HCT116 (cell line): ENCODE data around the gene LCN15. TPM values are rescaled to one million over a fixed set of nuclear protein-coding genes. Genes with fewer than 3 reads are reported as not detected.

Source experiments
- ATAC-seq: fragments of 200-7000 bp; cut with Tn5 transposase; 2 replicates; pipeline ENCODE4 v1.9.1; 2020; ENCODE audit warnings: mild to moderate bottlenecking, moderate library complexity
- BruUV-seq: library from RNA; stranded (reverse); fragments of 400-500 nt; replicated peaks from 2 replicates; lab custom pipeline; 2021; lab: Mats Ljungman, UMichigan
- CTCF ChIA-PET: fragments of 300-600 bp; sonication (Branson Sonifier 250); formaldehyde crosslinking; loops from one replicate; lab custom pipeline; 2021; ENCODE audit warnings: antibody characterized with exemption; lab: Charles Lee
- POLR2A ChIA-PET: fragments of 300-600, 350-600 bp; sonication (Branson Sonifier 250); formaldehyde crosslinking; loops from one replicate; lab custom pipeline; 2021; ENCODE audit warnings: antibody characterized with exemption; lab: Charles Lee
- RAD21 ChIA-PET, 2 experiments: fragments of 300-600 bp; sonication (Branson Sonifier 250); formaldehyde crosslinking; loops; one replicate each; lab custom pipeline; 2023; ENCODE audit warnings: low total read pairs in 2 of 2; ENCODE audit not compliant: uncharacterized antibody in 2 of 2, unreplicated experiment in 2 of 2, low non-redundant PET in 1 of 2; lab: Charles Lee
- DNase-seq: peaks from one replicate; pipeline ENCODE4 v3.0.0-alpha.2; 2010; ENCODE audit warnings: low read depth, low spot score
- H2AFZ ChIP-seq: fragments of 200-600 bp; shearing (Covaris generic), sonication (generic); 2 replicates; pipeline ENCODE4 v1.6.1; 2017; ENCODE audit warnings: low read depth, mixed run types, mixed read lengths, antibody characterized with exemption, low read length; ENCODE audit not compliant: poor library complexity, severe bottlenecking
- H3K27ac ChIP-seq: 2 replicates; pipeline ENCODE4 v1.5.1; 2012; ENCODE audit warnings: low read depth, low read length
- H3K27me3 ChIP-seq: fragments of 200-600 bp; sonication (generic); 2 replicates; pipeline ENCODE4 v1.6.1; 2016; ENCODE audit warnings: mixed run types, low read length, mixed read lengths; ENCODE audit not compliant: insufficient read depth
- H3K36me3 ChIP-seq, 2 experiments: fragments of 200-500 bp in 1 of 2; fragments of 200-600 bp in 1 of 2; sonication (Bioruptor generic) in 1 of 2; sonication (generic) in 1 of 2; 2 replicates each; pipeline versions ENCODE4 v1.5.1 to v1.6.1; 2014 to 2016; ENCODE audit warnings: low read length in 2 of 2, inconsistent platforms in 1 of 2, mixed read lengths in 1 of 2, mixed run types in 1 of 2; ENCODE audit not compliant: insufficient read depth in 2 of 2, control insufficient read depth in 1 of 2
- H3K4me1 ChIP-seq, 2 experiments: fragments of 200-600 bp in 1 of 2; sonication (generic) in 1 of 2; 2 replicates each; pipeline versions ENCODE4 v1.5.1 to v1.6.1; 2012 to 2017; ENCODE audit warnings: low read length in 2 of 2, inconsistent platforms in 1 of 2, mild to moderate bottlenecking in 1 of 2, mixed read lengths in 1 of 2, mixed run types in 1 of 2, moderate library complexity in 1 of 2; ENCODE audit not compliant: insufficient read depth in 2 of 2, control insufficient read depth in 1 of 2
- H3K4me2 ChIP-seq: fragments of 200-600 bp; sonication (generic); 2 replicates; pipeline ENCODE4 v1.6.1; 2017; ENCODE audit warnings: mixed run types, low read length, mixed read lengths
- H3K4me3 ChIP-seq, 2 experiments: fragments of 200-600 bp in 1 of 2; sonication (generic) in 1 of 2; replicated peaks in 1 of 2; 2 replicates each; pipeline ENCODE4 v1.5.1; 2011 to 2016; ENCODE audit warnings: low read length in 2 of 2, control low read depth in 1 of 2, low read depth in 1 of 2, mild to moderate bottlenecking in 1 of 2, mixed read lengths in 1 of 2, mixed run types in 1 of 2
- H3K79me2 ChIP-seq: fragments of 200-600 bp; sonication (generic); 2 replicates; pipeline ENCODE4 v1.6.1; 2017; ENCODE audit warnings: mild to moderate bottlenecking, mixed run types, low read length, moderate library complexity, mixed read lengths; ENCODE audit not compliant: insufficient read depth
- H3K9ac ChIP-seq: fragments of 200-600 bp; sonication (generic); 2 replicates; pipeline ENCODE4 v1.6.1; 2016; ENCODE audit warnings: low read length, mixed read lengths
- H3K9me2 ChIP-seq: fragments of 200-600 bp; sonication (generic), shearing (Covaris generic); 2 replicates; pipeline ENCODE4 v1.6.1; 2017; ENCODE audit warnings: mixed run types, mild to moderate bottlenecking, moderate library complexity; ENCODE audit not compliant: insufficient read depth
- H3K9me3 ChIP-seq, 2 experiments: fragments of 200-500 bp in 1 of 2; fragments of 200-600 bp in 1 of 2; sonication (Bioruptor generic) in 1 of 2; sonication (generic) in 1 of 2; 2 replicates each; pipeline ENCODE4 v1.6.1; 2014 to 2017; ENCODE audit warnings: low read length in 2 of 2, mixed read lengths in 2 of 2, inconsistent platforms in 1 of 2, low read depth in 1 of 2, mild to moderate bottlenecking in 1 of 2, mixed run types in 1 of 2, moderate library complexity in 1 of 2; ENCODE audit not compliant: control insufficient read depth in 1 of 2, insufficient read depth in 1 of 2
- H4K20me1 ChIP-seq: fragments of 200-600 bp; sonication (generic), shearing (Covaris generic); 2 replicates; pipeline ENCODE4 v1.6.1; 2017; ENCODE audit warnings: mixed run types, mild to moderate bottlenecking, moderate library complexity; ENCODE audit not compliant: insufficient read depth
- CBX3 ChIP-seq: IDR thresholded peaks from 2 replicates; pipeline ENCODE4 v1.6.1; 2012; ENCODE audit warnings: low read depth
- ELF1 ChIP-seq: IDR thresholded peaks from 2 replicates; pipeline ENCODE4 v1.6.1; 2012; ENCODE audit warnings: low read depth, borderline replicate concordance
- EZH2 ChIP-seq: fragments of 200-600 bp; sonication (generic); IDR thresholded peaks from 2 replicates; pipeline ENCODE4 v1.6.1; 2017; ENCODE audit warnings: antibody characterized with exemption, mixed run types
- POLR2A ChIP-seq: IDR thresholded peaks from 2 replicates; pipeline ENCODE4 v1.7.0; 2011; ENCODE audit warnings: borderline replicate concordance; ENCODE audit not compliant: insufficient read depth, insufficient read length; ENCODE audit errors: extremely low read depth
- SRF ChIP-seq: IDR thresholded peaks from 2 replicates; pipeline ENCODE4 v1.6.1; 2012; ENCODE audit warnings: low read depth
- TCF7L2 ChIP-seq: IDR thresholded peaks from 2 replicates; pipeline ENCODE4 v1.7.0; 2011; ENCODE audit warnings: borderline replicate concordance, inconsistent platforms; ENCODE audit not compliant: insufficient read depth, insufficient read length; ENCODE audit errors: extremely low read depth
- YY1 ChIP-seq: IDR thresholded peaks from 2 replicates; pipeline ENCODE4 v1.6.1; 2011; ENCODE audit warnings: low read length, low read depth, moderate library complexity, mild to moderate bottlenecking; ENCODE audit not compliant: insufficient replicate concordance; ENCODE audit errors: extremely low read depth
- ZBTB33 ChIP-seq: IDR thresholded peaks from 2 replicates; pipeline ENCODE4 v1.6.1; 2011; ENCODE audit warnings: mild to moderate bottlenecking, low read length, moderate library complexity; ENCODE audit not compliant: insufficient replicate concordance; ENCODE audit errors: extremely low read depth
- ZFX ChIP-seq: fragments of 450-650 bp; IDR thresholded peaks from 2 replicates; pipeline ENCODE4 v1.6.1; 2017
- intact Hi-C: fragments of 100-400 bp; cut with micrococcal nuclease; formaldehyde crosslinking; loops from 2 replicates; pipeline ENCODE4 v1.10.0; 2022
- microRNA-seq: library from miRNA; unstranded; fragments of <30 nt; microRNA quantifications from one replicate; pipeline ENCODE4, GENCODE V29; 2016; ENCODE audit warnings: borderline number of aligned reads
- total RNA-seq: library from RNA; stranded (reverse); gene quantifications from one replicate; pipeline ENCODE4 v1.2.1, GENCODE V29; 2021; ENCODE audit not compliant: unreplicated experiment
- TF ChIP-seq, protein P1 (sequence below): IDR thresholded peaks from 2 replicates; pipeline ENCODE4 v1.6.1; 2012; ENCODE audit warnings: low read depth

Gene LCN15
- total RNA-seq, 1 experiment from 2014 or later, result 0.76 TPM

DNA sequence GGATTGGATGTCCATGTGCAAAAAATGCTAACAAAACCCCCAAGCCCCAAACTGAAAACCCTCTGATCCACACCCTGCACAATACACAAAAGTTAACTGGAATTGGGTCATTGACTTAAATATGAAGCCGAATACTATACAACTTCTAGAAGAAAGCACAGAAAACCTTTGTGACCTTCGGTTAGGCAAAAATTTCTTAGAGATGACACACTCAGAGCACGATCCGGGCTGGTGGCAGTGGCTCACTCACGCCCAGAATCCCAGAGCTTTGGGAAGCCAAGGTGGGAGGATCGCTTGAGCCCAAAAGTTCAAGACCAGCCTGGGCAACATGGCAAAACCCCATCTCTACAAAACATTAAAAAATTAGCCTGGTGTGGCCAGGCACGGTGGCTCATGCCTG, 53.8 kb downstream of the LCN15 start:
- DNase-seq (no peak), ATAC-seq (no peak)
- H3K9me3 ChIP-seq, result no peaks in the 10 kb centered on the region
- H2AFZ ChIP-seq, result no peak overlapping the region
- H3K4me1 ChIP-seq, result peaks cover 15 to 40% of the 10 kb centered on the region in 2 experiments
- H3K79me2 ChIP-seq, result no peaks in the 10 kb centered on the region; the same call in 1 of the 2 replicates
- H3K27ac ChIP-seq, result no peak overlapping the region
- no peaks in the 10 kb centered on the region for H3K9me2 ChIP-seq
- no TSS peak for BruUV-seq
- no peaks in the 10 kb centered on the region for H3K27me3 ChIP-seq
- CTCF ChIA-PET, result no interaction called here
- RAD21 ChIA-PET, result no interaction called here
- no peaks in the 10 kb centered on the region for H4K20me1 ChIP-seq
- H3K4me3 ChIP-seq, result no peak overlapping the region
- no peak overlapping the region for H3K9ac ChIP-seq
- no peak overlapping the region for H3K4me2 ChIP-seq
- POLR2A ChIA-PET, result interaction anchor here (0.9 kb wide), 2 partner anchors 16 to 19 kb away, joined by 3 to 5 read pairs; no protein-coding TSS in a partner anchor
- H3K36me3 ChIP-seq, result no peaks in the 10 kb centered on the region
- TF ChIP-seq ZFX (no peak), YY1 (no peak), EZH2 (no peak), SRF (no peak), ZBTB33 (no peak), POLR2A (no peak), TCF7L2 (no peak), ELF1 (no peak), CBX3 (no peak)
- TF ChIP-seq, protein P1, sequence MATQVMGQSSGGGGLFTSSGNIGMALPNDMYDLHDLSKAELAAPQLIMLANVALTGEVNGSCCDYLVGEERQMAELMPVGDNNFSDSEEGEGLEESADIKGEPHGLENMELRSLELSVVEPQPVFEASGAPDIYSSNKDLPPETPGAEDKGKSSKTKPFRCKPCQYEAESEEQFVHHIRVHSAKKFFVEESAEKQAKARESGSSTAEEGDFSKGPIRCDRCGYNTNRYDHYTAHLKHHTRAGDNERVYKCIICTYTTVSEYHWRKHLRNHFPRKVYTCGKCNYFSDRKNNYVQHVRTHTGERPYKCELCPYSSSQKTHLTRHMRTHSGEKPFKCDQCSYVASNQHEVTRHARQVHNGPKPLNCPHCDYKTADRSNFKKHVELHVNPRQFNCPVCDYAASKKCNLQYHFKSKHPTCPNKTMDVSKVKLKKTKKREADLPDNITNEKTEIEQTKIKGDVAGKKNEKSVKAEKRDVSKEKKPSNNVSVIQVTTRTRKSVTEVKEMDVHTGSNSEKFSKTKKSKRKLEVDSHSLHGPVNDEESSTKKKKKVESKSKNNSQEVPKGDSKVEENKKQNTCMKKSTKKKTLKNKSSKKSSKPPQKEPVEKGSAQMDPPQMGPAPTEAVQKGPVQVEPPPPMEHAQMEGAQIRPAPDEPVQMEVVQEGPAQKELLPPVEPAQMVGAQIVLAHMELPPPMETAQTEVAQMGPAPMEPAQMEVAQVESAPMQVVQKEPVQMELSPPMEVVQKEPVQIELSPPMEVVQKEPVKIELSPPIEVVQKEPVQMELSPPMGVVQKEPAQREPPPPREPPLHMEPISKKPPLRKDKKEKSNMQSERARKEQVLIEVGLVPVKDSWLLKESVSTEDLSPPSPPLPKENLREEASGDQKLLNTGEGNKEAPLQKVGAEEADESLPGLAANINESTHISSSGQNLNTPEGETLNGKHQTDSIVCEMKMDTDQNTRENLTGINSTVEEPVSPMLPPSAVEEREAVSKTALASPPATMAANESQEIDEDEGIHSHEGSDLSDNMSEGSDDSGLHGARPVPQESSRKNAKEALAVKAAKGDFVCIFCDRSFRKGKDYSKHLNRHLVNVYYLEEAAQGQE, result no peak
- intact Hi-C loops, result no loop called here

Small RNA genes within 50 kb of the gene (microRNA-seq; reads per million reads assigned to microRNA genes)
- gene MIR6722, result not detected

Other genes starting within 250 kb of the LCN15 start
- gene NOTCH1, start 218.5 kb downstream of the LCN15 start, total RNA-seq, result 36.2 TPM
- gene EGFL7, start 101.6 kb downstream of the LCN15 start, total RNA-seq, result 82.0 TPM
- gene AGPAT2, start 77.1 kb downstream of the LCN15 start, total RNA-seq, result 86.0 TPM
- gene DIPK1B, start 51.9 kb downstream of the LCN15 start, total RNA-seq, result 15.6 TPM
- gene LCN10, start 21.6 kb downstream of the LCN15 start, total RNA-seq, result not detected
- gene LCN6, start 16.0 kb downstream of the LCN15 start, total RNA-seq, result not detected
- not detected for gene LCN8, start 6.3 kb downstream of the LCN15 start, total RNA-seq
- 73.6 TPM for gene TMEM141, start 26.8 kb upstream of the LCN15 start, total RNA-seq
- 2.8 TPM for gene CCDC183, start 31.8 kb upstream of the LCN15 start, total RNA-seq
- 98.6 TPM for gene RABL6, start 43.4 kb upstream of the LCN15 start, total RNA-seq
- 7.1 TPM for gene AJM1, start 78.0 kb upstream of the LCN15 start, total RNA-seq
- gene PHPT1, start 84.9 kb upstream of the LCN15 start, total RNA-seq, result 148 TPM
- gene MAMDC4, start 87.8 kb upstream of the LCN15 start, total RNA-seq, result 17.3 TPM
- 311 TPM for gene EDF1, start 101.8 kb upstream of the LCN15 start, total RNA-seq
- 28.4 TPM for gene TRAF2, start 122.0 kb upstream of the LCN15 start, total RNA-seq
- 88.0 TPM for gene FBXW5, start 180.2 kb upstream of the LCN15 start, total RNA-seq
- gene C8G, start 180.7 kb upstream of the LCN15 start, total RNA-seq, result 2.1 TPM
- 4.2 TPM for gene LCN12, start 187.8 kb upstream of the LCN15 start, total RNA-seq
- gene PTGDS, start 213.0 kb upstream of the LCN15 start, total RNA-seq, result 3.1 TPM
- 0.44 TPM for gene LCNL1, start 218.5 kb upstream of the LCN15 start, total RNA-seq
- 89.0 TPM for gene PAXX, start 227.9 kb upstream of the LCN15 start, total RNA-seq
- 8.4 TPM for gene CLIC3, start 232.1 kb upstream of the LCN15 start, total RNA-seq